ENCODE results near the gene SRP72.
"Not testable (repeated sequence)": the region's sequence is repeated elsewhere in the genome, so short reads cannot be mapped to it uniquely, and the experiment has no call there.

SRP72 gene

DNA sequence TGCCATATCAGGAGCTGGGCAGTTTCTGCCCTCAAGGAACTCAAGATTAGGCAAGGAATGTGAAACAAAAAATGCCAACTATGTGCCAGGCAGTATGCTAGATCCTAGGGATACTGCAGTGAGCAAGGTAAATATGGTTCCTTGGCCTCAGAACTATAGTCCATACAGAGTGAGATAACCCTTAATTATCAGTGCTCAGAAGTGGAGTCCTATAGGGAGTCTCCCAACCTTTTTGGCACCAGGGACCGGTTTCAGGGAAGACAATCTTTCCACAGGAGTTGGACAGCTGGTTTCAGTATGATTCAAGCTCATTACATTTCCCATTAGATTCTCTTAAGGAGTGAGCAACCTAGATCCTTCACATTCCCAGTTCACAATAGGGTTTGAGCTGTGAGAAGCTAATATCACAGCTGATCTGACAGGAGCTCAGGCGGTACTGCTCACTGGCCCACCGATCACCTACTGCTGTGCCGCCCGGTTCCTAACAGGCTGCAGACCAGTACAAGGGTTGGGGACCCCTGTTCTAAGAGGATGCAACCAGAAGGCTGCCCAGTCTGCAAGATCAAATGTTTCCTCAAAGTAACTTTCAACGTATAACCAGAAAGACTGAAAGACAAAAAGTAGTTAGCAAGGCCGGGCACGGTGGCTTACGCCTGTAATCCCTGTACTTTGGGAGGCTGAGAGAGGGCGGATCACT is 1.7 kb upstream of the SRP72 start:
- peak in 1 of 2 experiments; percentile 19 for DNase-seq

DNA sequence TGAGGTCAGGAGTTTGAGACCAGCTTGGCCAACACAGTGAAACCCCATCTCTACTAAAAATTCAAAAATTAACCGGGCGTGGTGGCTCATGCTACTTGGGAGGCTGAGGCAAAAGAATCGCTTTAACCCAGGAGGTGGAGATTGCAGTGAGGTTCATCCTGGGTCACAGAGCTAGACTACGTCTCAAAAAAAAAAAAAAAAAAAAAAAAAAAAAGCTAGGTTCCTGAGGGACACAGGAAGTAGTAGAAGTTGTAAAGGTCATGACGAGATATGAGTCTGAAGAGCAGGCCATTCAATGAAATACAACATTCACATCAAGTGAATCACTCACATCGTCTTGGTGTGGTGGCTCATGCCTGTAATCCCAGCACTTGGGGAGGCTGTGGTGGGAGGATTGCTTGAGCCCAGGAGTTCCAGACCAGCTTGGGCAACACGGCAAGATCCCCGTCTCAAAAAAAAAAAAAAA is 1.1 kb upstream of the SRP72 start:
- not testable (repeated sequence) for DNase-seq

DNA sequence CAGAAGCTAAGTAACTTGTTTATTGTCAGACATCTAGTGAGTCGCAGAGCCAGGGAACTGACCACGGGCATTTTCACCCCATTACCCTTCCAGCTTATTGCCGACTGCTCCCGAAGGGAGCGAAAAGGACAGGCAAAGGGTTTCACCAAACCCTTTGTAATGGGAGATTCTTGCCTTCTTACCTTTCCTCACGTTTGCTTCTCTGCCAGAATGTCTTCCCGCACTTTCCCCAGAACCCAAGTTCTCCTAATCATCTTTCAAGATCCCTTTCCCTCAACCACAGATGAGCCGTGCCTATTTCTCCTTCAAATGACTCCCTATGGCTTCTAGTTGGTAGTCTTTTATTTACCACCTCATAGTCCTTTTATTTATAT is 520 bp upstream of the SRP72 start:
- DNase-seq = no peak

DNA sequence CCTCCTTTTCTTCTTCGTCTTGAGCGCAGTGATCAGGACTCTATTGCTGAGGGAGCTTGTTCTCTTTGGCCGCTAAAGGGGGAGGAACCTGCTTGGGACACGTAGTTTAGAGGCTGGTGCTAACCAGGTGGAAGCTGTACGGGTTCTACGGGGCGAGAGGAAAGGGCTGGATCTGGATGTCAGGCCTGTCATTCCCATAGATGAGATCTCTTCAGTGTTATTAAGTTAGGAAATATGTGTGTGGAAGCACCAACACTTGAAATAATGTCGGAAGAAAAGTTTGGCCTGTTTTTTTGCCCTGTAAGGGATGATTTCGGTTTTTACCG is 643 bp downstream of the SRP72 start:
- DNase-seq = no peak

DNA sequence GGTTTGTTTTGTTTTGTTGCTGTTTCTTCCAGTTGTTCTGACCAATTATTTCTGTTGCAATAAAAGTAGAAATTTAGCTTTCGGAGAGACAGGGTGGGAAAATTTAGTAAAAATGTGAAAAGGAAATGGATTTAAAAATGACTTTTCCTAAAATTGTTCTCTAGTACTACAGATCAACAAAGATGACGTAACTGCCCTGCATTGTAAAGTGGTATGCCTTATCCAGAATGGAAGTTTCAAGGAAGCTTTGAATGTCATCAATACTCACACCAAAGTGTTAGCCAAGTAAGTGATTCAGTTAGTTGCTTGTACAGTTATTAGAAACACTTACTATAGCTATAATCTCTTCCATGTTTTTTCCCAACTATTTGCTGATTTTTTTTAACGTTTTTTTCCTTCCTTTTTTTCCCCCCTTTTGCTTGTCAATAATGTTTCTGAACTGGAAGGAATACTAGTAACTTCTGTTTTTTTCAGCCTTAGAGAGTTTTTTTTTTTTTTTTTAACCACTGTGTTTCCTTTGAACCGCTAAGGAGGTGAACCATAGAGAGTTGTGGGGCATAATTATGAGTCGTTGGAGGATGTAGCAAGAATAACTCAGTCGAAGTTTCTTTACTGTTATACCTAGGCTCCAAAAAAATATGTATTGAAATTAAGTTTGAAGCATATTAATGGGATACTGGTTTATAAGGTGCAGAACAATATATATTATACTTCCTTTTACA is 2.2 kb downstream of the SRP72 start:
- DNase-seq = no peak

DNA sequence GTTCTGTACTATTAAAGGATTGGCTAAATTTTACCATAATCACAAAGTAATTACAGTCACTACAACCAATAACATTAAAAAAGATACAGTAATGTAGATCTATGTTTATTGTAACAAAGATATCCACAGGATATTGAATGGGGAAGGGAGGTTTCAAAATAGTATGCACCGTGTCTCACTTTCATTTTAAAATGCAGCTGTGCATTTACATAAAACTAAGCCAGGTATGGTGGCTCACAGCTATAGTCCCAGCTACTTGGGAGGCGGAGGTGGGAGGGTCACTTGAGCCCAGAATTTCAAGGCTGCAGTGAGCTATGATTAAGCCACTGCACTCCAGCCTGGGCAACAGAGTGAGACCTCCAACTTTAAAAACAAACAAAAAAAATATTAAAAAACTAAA is 8.5 kb downstream of the SRP72 start:
- DNase-seq = no peak

DNA sequence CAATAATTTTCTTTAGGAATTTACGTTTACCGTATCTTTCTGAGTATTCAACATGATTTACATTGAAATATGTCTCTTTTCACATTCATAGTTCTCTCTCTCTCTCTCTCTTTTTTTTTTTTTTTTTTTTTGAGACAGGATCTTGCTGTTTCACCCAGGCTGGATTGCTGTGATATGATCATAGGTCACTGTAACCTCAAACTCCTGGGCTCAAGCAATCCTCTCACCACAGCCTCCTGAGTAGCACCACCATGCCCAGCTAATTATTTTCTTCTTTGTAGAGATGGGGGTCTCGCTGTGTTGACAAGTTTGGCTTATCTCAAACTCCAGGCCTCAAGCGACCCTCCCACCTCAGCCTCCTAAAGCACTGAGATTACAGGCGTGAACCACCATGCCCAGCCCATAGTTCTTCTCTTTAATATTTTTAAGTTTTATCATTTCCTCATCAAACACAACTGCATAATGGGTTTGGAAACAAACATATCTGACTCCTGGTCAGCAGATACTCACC is 9.8 kb downstream of the SRP72 start:
- DNase-seq = no peak

DNA sequence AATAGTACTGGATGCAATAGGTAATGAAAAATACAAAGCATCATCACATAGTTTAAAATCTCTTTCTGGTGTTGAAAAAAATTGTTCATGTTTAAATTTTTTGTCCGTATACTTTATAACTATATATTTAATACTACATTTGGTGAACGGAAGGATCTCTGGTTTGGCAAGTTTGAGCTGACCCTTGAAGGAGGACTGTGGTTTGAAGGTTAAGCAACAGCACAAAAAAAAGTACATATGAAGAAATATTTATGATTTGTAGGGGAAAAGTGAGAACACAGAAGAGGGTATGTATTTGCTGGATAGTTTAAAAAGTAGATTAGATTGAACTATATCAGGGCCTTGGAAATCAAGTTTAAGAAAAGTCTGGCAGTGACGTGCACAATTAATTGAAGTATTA is 13.3 kb downstream of the SRP72 start:
- no peak for DNase-seq

DNA sequence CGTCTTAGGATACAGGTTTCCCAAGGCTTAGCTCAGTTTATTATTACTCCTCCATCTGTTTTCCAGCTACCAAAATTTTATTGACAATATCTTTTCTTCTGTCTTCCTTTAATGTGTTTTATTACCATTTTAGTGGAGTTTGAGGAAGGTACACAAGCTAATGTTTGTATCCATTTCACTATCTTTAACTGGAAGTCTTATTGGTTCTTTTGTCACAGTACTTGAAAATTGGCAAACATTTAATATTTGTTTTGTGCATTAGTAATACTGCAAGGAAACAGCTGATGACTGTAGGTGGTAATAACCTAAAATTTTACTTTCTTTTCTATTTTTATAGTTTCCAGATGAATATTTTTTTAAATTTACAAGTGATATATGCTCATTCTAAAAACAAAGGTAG is 28.8 kb downstream of the SRP72 start:
- DNase-seq = no peak

DNA sequence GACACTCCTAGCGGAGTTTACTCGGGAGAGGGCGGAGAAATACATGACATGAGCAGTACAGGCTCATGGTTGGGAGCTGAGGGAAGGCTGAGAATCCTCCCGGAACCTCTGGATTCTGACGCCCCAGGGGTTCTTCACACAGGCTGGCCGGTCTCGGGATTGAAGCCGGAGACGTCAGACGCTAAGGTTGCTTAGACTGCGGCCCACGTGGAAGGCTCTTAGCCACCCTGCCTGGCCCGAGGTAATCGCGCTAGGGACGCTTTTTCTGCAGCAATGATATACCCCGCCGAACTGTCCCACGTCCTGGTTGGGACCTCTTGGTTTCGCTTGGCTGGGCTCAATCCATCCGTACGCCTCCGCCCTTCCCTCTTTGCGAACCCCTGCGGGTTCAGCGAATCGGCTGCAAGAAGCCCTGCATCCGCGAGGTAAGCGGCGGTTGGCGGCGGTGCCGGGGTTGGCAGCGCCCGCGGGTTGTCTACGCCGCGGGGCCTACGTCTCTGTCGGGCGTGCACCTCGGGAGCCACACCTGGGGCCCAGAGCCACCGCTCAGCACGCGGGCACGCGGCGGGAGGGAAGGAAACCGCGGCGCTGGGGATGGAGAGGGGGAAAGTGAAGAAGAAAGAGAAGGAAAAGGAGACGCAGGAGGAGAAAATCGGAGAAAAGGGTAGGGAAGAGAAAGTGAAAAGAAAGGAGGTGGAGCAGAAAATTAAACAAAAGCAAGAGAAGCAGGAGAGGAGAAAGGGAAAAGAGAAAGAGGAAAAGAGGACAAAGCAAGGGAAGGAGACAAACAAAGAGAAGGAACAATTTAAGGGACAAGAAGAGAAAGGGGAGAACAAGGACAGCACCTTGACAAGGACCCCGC is 38.1 kb downstream of the SRP72 start, which contains the start of gene ARL9:
Gene ARL9 (plus strand): TSS at position 523 of the 862 bp plus-strand sequence. CDS start 72 bp downstream, at position 595.
- no peak for DNase-seq

DNA sequence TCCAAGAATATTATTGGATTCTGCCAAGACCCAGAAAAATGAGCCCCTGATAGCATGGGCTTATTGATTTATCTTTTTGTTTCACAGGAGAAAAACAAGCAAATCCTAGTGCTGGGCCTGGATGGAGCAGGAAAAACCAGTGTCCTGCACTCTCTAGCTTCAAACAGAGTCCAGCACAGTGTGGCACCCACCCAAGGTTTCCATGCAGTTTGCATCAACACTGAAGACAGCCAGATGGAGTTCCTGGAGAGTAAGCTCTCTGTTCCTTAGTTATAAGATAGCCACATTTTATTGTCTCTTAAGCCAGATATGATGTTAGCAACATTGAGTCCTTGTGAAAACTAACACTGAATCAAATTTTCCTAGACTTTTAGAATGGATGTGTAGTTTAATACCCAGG is 43.7 kb downstream of the SRP72 start:
- no peak for DNase-seq

DNA sequence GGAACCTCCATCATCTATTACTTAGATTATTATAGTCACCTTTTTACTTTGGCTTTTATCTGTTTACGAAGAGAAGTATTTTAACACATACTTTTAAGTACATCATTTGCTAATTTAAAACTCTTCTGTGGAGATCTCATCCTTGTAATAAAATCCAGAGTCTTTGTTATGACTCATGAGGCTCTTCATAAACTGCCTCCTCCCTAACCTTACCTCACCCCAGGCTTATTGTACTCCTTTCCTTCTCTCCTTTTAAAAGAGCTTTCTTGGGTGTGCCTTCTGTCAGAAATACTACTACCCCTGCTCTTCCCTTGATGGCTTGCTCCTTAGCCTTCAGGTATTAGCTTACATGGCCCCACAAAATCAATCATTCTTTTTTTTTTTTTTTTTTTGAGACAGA is 44.7 kb downstream of the SRP72 start:
- no peak for DNase-seq

DNA sequence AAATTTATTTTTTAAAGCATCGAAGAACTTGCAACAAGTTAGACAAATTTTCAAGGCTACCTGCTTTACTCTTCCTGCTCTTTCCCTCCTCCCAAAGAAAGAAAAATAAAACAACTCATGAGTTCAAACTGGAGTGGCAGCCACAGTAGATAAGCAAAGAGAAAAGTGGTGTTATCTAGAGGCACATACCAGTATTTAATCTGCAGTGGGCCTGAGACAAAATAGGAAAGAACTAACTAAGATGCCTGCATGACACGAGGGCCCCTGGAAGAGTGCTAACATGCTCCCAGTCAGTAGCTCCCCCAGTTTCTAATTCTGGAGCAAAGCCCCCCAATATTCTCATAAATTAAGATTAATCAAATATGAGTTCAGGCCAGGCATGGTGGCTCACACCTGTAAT is 46.1 kb downstream of the SRP72 start:
- no peak for DNase-seq

DNA sequence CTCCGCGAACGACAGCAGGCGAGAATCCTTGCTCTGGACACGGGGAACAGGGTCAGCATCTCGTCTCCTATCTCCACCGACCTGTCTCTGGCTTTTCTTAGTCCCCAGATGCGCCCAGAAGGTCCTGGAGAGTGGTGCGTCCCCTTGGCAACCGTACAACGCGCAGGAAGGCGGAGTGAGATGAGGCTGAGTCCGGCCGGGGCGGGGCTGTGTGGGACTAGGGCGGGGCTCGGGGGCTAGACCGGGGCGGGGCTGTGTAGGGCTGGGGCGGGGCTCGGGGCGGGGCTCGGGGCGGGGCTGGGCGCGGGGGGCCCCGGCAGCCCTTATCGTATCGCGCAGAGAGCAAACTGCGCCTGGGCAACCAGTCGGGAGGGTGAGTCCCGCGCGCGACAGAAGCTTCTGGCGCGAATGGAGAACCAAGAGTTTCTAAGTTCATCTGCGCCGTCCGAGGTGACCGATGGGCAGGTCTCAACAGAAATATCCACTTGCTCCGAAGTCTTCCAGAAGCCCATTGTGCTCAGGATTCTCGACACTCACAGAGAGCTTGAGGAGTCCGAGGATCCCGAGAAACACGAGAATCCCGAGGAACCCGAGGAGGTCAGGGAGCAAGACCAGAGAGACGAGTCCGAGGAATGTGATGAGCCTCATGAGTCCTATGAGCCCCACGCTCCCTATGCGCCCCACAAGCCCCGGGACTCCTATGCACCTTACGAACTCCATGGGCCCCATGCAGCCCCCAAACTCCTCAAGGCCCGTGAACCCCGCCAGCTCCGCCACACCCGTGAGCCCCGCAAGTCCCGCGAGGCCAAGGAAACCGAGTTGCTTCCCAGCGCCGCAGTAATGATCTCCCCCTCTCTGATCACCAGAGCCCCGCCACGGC is 63.1 kb downstream of the SRP72 start:
- peak; percentile 44 to 84 for DNase-seq

DNA sequence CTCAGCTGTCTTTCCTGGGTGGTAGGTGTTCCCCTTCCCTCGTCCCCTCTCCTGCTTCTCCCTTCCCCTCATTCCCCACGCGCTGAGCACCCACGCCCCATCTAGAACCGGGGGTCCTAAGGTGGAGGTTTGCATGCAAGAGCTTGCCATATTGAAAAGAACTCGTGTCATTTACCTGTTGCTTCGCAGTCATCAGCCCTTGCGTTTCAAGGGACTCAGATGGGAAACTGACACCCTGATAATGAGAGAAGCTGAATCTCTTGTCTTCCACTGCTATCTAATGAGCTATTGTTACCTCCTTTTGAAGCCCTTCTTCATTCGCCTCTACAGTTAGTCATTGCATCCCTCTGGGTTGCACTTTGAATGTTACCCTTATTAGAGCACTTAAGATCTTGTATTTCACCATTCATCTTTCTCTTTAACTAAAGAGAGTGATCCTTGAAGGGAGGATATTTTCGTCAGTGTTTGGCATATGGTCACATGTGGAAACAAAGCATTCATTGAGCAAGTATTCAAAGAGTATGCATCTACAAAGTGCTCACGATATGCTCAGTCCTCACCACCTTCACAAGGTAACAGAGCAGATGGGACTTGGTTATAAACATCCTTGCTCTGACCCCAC is 63.8 kb downstream of the SRP72 start:
- no peak for DNase-seq

DNA sequence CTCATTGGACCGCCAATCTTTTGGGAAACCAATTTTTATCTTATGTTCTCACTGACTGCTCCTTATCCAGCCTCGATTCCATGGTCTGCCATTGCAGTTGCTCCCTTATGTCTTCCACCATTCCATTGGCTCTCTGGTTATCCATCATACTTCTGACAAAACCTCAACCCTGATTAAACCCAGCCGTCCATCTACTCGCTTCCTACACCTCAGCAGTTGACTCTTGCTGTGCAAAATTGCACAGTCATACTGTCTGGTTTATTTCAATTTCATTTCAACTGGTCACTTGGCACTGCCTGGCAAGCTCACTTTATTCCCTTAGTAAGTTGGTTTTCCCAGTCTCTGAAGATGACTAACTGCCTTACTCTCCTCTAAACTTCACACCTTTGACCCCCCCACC is 64.4 kb downstream of the SRP72 start:
- no peak for DNase-seq

DNA sequence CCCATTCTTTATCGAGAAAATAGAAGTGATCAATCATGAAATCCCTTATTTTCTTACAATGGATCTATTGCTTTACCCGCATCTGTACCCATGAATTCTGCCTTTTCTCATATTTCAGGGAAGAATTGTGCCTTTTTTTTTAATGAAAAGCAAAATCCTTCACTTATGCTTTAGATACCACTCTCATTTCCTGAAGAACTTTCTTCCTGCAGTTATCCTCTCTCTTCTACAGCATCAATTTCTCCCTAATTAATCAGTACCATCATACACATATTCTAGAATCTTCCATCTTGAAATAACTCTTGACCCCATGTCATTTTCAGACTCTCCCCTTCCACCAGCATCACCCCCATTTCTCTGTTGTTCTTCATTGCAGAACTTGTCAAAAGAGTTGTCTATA is 64.8 kb downstream of the SRP72 start:
- no peak for DNase-seq

DNA sequence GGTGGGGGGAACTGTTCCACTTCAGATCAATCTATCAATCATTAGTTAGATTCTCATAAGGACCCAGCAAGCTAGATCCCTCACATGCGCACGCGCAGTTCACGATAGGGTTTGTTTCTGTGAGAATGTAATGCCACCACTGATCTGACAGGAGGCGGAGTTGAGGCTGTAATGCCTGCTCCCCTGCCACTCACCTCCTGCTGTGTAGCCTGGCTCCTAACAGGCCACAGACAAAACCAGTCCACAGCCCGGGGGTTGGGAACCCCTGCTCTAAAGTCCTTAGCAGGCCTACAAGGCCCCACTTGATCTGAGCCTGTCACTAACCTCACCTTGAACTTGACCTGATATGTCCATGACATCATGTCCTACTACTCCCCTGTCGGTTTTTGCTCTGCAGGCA is 68.5 kb downstream of the SRP72 start:
- DNase-seq = no peak

DNA sequence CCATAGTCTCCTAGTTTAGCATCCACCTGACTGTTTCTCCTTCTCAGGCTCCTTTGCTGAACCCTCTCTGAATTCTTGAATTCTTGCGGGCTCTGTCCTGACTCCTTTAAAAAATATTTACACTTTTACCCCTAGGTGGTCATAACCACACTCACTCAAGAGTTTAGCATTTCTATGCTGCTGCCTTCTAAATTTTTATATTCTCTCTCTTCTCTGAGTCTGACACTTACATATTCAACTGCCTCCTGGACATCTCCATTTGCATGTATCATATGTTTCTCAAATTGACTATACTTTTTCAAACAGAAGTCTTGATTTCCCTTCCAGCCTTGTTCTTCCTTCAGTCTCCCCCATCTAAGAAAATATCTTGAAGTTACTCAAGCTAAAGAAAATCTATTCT is 69.7 kb downstream of the SRP72 start:
- no peak for DNase-seq

DNA sequence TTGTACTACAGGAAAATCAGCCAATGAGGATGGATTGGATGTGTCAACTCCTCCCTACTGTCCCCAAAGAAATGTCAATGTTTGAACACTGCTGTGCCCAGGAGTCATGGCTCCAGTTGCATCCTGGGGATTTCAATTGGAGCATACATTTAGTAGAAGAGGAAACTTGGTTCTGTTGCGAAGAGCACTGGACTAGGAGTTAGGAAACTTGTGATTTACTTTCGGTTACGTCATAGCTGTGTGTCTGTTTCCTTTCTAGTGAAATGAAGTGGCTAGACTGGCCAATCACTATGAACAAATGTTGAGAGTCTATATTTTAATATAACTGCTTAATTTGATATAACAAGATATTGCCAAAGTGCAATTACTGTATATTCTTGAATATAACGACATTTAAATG is 73.4 kb downstream of the SRP72 start:
- no peak for DNase-seq

DNA sequence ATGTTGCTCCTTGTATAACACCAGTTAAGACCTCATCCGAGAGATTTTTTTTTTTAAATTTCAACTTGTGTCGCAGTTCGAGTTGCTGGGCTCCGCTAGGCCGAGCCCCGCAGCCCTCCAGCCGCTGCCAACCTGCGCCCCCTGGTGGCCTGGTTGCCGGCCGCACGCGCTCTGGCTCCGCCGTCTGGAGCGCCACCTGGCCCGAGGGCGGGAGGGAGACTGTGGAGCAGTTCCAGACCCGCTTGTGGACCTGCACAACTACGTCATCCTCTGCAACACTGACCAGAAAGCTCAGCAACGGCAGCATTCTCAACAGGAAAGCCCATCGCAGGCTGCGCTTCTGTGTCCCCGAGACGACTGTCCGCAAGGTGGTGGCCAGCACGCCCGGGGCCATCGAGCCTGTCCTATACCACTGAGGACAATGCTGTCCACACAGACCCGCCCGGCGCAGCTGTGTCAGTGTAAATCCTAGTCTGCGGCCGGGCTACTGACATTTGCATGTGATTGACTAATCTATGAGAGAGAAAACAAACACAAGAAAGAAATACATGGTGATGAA is 77.2 kb downstream of the SRP72 start:
- DNase-seq = peak; percentile 22 to 81

DNA sequence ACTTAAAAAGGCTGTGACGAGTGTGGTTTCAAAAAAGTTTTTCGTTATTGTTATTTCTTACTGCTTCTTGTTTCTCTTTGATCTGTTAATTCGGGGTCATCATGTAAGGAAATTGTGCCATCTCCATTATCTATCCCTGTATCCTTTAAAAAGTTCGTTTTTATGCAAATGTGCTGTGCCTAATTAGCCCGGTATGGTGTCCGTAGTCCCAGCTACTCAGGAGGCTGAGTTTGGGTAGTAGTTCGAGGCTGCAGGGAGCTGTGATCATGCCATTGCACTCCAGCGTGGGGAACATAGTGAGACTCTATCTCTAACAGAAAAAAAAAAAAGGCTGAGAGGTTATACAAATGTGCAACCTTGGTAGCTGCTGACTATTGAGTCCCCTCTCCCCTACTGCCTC is 83.2 kb downstream of the SRP72 start:
- no peak for DNase-seq
